RKO (cell line): ENCODE data around the gene RPL18A.

Experiments
- DNase-seq: peaks from one replicate; pipeline ENCODE4 v3.0.0-alpha.2; 2016; ENCODE audit warnings: low spot score

Gene RPL18A

GRCh38 chr19:17910791-17911360 lies 51.2 kb downstream of the RPL18A start:
- no peak for DNase-seq
